Endothelial cell of umbilical vein (primary cell): ENCODE data around the gene GARIN5A. TPM values are rescaled to one million over a fixed set of nuclear protein-coding genes. Genes with fewer than 3 reads are reported as not detected.

Experiments used
- BruUV-seq: library from RNA; stranded (reverse); fragments of 400-500 nt; replicated peaks from 2 replicates; lab custom pipeline; 2021; lab: Mats Ljungman, UMichigan
- CTCF ChIA-PET: fragments of 300-600, 350-600 bp; sonication (Branson Sonifier 250); formaldehyde crosslinking; loops from one replicate; lab custom pipeline; 2021; ENCODE audit warnings: antibody characterized with exemption, inconsistent platforms; lab: Charles Lee
- POLR2A ChIA-PET: fragments of 300-600, 350-600 bp; sonication (Branson Sonifier 250); formaldehyde crosslinking; loops from one replicate; lab custom pipeline; 2021; ENCODE audit warnings: antibody characterized with exemption, inconsistent platforms; lab: Charles Lee
- DNase-seq: peaks from one replicate; pipeline ENCODE4 v3.0.0-alpha.2; 2011; ENCODE audit warnings: low read depth, low spot score
- FAIRE-seq: peaks from 2 replicates; lab custom pipeline; 2011; peaks lifted over from hg19 to GRCh38; lab: Jason Lieb, UNC
- H2AFZ ChIP-seq: 2 replicates; pipeline ENCODE4 v1.6.0; 2012; ENCODE audit warnings: low read depth, low read length, control low read depth, inconsistent platforms
- H3K27ac ChIP-seq: 2 replicates; pipeline ENCODE4 v1.5.1; 2011; ENCODE audit warnings: low read depth, mild to moderate bottlenecking, control low read depth, low read length, moderate library complexity; ENCODE audit not compliant: insufficient read depth
- H3K27me3 ChIP-seq, 2 experiments: 2 replicates each; pipeline versions ENCODE4 v1.6.0 to v1.6.1; 2011; ENCODE audit warnings: low read length in 2 of 2, mixed read lengths in 1 of 2; ENCODE audit not compliant: control insufficient read depth in 2 of 2, insufficient read depth in 2 of 2
- H3K36me3 ChIP-seq, 2 experiments: 2 replicates in 1 of 2; 3 replicates in 1 of 2; pipeline ENCODE4 v1.5.1; 2011; ENCODE audit warnings: low read length in 2 of 2, mild to moderate bottlenecking in 1 of 2, moderate library complexity in 1 of 2; ENCODE audit not compliant: control insufficient read depth in 2 of 2, insufficient read depth in 2 of 2; ENCODE audit errors: extremely low read depth in 1 of 2
- H3K4me1 ChIP-seq: 3 replicates; pipeline ENCODE4 v1.5.1; 2011; ENCODE audit warnings: mild to moderate bottlenecking, low read length; ENCODE audit not compliant: control insufficient read depth, insufficient read depth; ENCODE audit errors: extremely low read depth
- H3K4me2 ChIP-seq: 2 replicates; pipeline ENCODE4 v1.6.1; 2011; ENCODE audit warnings: low read length, control low read depth, mixed read lengths; ENCODE audit not compliant: insufficient read depth
- H3K4me3 ChIP-seq, 3 experiments: fragments of 200-600 bp in 1 of 3; sonication (generic), shearing (Covaris generic) in 1 of 3; replicated peaks in 1 of 3; 2 replicates each; pipeline ENCODE4 v1.5.1; 2011 to 2016; ENCODE audit warnings: control low read depth in 3 of 3, low read length in 3 of 3, mild to moderate bottlenecking in 2 of 3, inconsistent platforms in 1 of 3, low read depth in 1 of 3, moderate library complexity in 1 of 3; ENCODE audit not compliant: insufficient read depth in 1 of 3
- H3K79me2 ChIP-seq: 2 replicates; pipeline ENCODE4 v1.6.0; 2012; ENCODE audit warnings: low read length, inconsistent platforms; ENCODE audit not compliant: control insufficient read depth, insufficient read depth
- H3K9ac ChIP-seq: replicated peaks from 2 replicates; pipeline ENCODE3; 2011; ENCODE audit warnings: low read length, control low read depth; ENCODE audit not compliant: insufficient read depth; ENCODE audit errors: extremely low read depth
- H3K9me1 ChIP-seq: replicated peaks from 3 replicates; pipeline ENCODE4 v1.6.0; 2011; ENCODE audit warnings: mild to moderate bottlenecking, low read length; ENCODE audit not compliant: control insufficient read depth, insufficient read depth; ENCODE audit errors: extremely low read depth
- H3K9me3 ChIP-seq: replicated peaks from 2 replicates; pipeline ENCODE4 v1.5.1; 2012; ENCODE audit warnings: low read length, inconsistent platforms; ENCODE audit not compliant: control insufficient read depth, insufficient read depth
- H4K20me1 ChIP-seq: replicated peaks from 2 replicates; pipeline ENCODE3; 2011; ENCODE audit warnings: mild to moderate bottlenecking, low read length; ENCODE audit not compliant: control insufficient read depth, insufficient read depth; ENCODE audit errors: extremely low read depth
- EZH2 ChIP-seq: IDR thresholded peaks from 2 replicates; pipeline ENCODE4 v1.6.1; 2012; ENCODE audit warnings: borderline replicate concordance, low read depth, mild to moderate bottlenecking, moderate library complexity, low read length, inconsistent platforms; ENCODE audit not compliant: severe bottlenecking
- FOS ChIP-seq: IDR thresholded peaks from 2 replicates; pipeline ENCODE4 v1.6.1; 2011; ENCODE audit warnings: mild to moderate bottlenecking, low read length, moderate library complexity, borderline replicate concordance; ENCODE audit not compliant: insufficient read depth
- GATA2 ChIP-seq: IDR thresholded peaks from 2 replicates; pipeline ENCODE4 v1.7.0; 2011; ENCODE audit warnings: low read depth, mild to moderate bottlenecking, moderate library complexity, mixed read lengths, low read length; ENCODE audit not compliant: insufficient read length, insufficient read depth
- JUN ChIP-seq: IDR thresholded peaks from 2 replicates; pipeline ENCODE4 v1.6.1; 2011; ENCODE audit warnings: borderline replicate concordance, low read depth; ENCODE audit not compliant: insufficient read length, insufficient read depth
- MYC ChIP-seq: IDR thresholded peaks from one replicate; pipeline ENCODE4 v1.6.1; 2011; ENCODE audit warnings: mild to moderate bottlenecking, low read depth, low read length
- POLR2A ChIP-seq: IDR thresholded peaks from 2 replicates; pipeline ENCODE4 v1.6.1; 2012; ENCODE audit warnings: low read depth, mild to moderate bottlenecking, control low read depth, low read length
- POLR2AphosphoS5 ChIP-seq: IDR thresholded peaks from 2 replicates; pipeline ENCODE4 v1.6.1; 2012; ENCODE audit warnings: low read depth, mild to moderate bottlenecking, control low read depth, low read length, moderate library complexity; ENCODE audit not compliant: insufficient read depth
- dilution Hi-C: fragments of 300-500 bp; cut with MboI; formaldehyde crosslinking; loops from one replicate; pipeline ENCODE4 v1.15.0; 2019; ENCODE audit warnings: low sequenced_read_pairs; ENCODE audit not compliant: extremely low pct_ligation_motif_present
- intact Hi-C: fragments of 100-400 bp; cut with micrococcal nuclease; formaldehyde crosslinking; loops from one replicate; pipeline ENCODE4 v1.10.0; 2022
- polyA plus RNA-seq, 4 experiments: library from polyadenylated mRNA; depleted of rRNA in 3 of 4; stranded (reverse) in 3 of 4; unstranded in 1 of 4; fragments of >200 nt; gene quantifications; 2 replicates each; pipeline versions ENCODE4 v1.2.1 to v1.2.3, GENCODE V29; 2011 to 2012; ENCODE audit warnings: missing spikeins in 1 of 4
- total RNA-seq: library from RNA; stranded (reverse); gene quantifications from 2 replicates; pipeline ENCODE4 v1.2.3, GENCODE V29; 2021
- TF ChIP-seq, protein P1 (sequence below), 2 donors: IDR thresholded peaks; 1 replicate in 1 of 2; 2 replicates in 1 of 2; pipeline ENCODE4 v1.5.1; 2011; ENCODE audit warnings: low read length in 2 of 2, mild to moderate bottlenecking in 2 of 2, moderate library complexity in 2 of 2, control low read depth in 1 of 2, inconsistent platforms in 1 of 2, low read depth in 1 of 2; ENCODE audit not compliant: insufficient read depth in 1 of 2; ENCODE audit errors: extremely low read depth in 1 of 2
- TF ChIP-seq, protein P2 (sequence below): IDR thresholded peaks from 2 replicates; pipeline ENCODE4 v1.6.1; 2011; ENCODE audit not compliant: insufficient read depth, insufficient read length

GARIN5A gene
- total and polyA plus RNA-seq, 2 donors (not counting 3 experiments of a cell fraction or from before 2014, with no cell fraction given), result 0.44 to 0.76 TPM

GRCh38 chr19:50427318-50427925, 49.2 kb downstream of the GARIN5A start:
- no peak for DNase-seq
- H3K36me3 ChIP-seq, result no peaks in the 10 kb centered on the region
- H4K20me1 ChIP-seq, result no peaks in the 10 kb centered on the region
- no peak overlapping the region for H3K9ac ChIP-seq
- dilution Hi-C loops, result no loop called here
- H3K4me1 ChIP-seq, result peaks cover 6% of the 10 kb centered on the region
- H3K9me3 ChIP-seq, result no peaks in the 10 kb centered on the region
- H3K27ac ChIP-seq, result no peak overlapping the region
- H3K27me3 ChIP-seq, result peaks cover 2 to 11% of the 10 kb centered on the region in 2 experiments
- H2AFZ ChIP-seq, result no peak overlapping the region
- no TSS peak for BruUV-seq
- no peak overlapping the region for H3K4me2 ChIP-seq
- no peak overlapping the region for H3K4me3 ChIP-seq
- no peaks in the 10 kb centered on the region for H3K9me1 ChIP-seq
- no peaks in the 10 kb centered on the region for H3K79me2 ChIP-seq
- TF ChIP-seq MYC, result no peak
- no peak for TF ChIP-seq GATA2
- TF ChIP-seq POLR2AphosphoS5, result no peak
- TF ChIP-seq EZH2, result no peak
- TF ChIP-seq POLR2A, result no peak
- no peak for TF ChIP-seq FOS
- TF ChIP-seq, protein P1, sequence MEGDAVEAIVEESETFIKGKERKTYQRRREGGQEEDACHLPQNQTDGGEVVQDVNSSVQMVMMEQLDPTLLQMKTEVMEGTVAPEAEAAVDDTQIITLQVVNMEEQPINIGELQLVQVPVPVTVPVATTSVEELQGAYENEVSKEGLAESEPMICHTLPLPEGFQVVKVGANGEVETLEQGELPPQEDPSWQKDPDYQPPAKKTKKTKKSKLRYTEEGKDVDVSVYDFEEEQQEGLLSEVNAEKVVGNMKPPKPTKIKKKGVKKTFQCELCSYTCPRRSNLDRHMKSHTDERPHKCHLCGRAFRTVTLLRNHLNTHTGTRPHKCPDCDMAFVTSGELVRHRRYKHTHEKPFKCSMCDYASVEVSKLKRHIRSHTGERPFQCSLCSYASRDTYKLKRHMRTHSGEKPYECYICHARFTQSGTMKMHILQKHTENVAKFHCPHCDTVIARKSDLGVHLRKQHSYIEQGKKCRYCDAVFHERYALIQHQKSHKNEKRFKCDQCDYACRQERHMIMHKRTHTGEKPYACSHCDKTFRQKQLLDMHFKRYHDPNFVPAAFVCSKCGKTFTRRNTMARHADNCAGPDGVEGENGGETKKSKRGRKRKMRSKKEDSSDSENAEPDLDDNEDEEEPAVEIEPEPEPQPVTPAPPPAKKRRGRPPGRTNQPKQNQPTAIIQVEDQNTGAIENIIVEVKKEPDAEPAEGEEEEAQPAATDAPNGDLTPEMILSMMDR (IDR thresholded peaks at IDR 0.05; ENCODE audit: extremely low read depth in 1 of 2, insufficient read depth in 1 of 2, low read depth in 1 of 2, low read length in 2 of 2), result no peak
- TF ChIP-seq, protein P2, sequence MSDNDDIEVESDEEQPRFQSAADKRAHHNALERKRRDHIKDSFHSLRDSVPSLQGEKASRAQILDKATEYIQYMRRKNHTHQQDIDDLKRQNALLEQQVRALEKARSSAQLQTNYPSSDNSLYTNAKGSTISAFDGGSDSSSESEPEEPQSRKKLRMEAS, result no peak
- TF ChIP-seq JUN, result no peak
- CTCF ChIA-PET, result interaction anchor here (1.3 kb wide), 1 partner anchor 58 kb away, joined by 9 read pairs; no protein-coding TSS in a partner anchor
- POLR2A ChIA-PET, result interaction anchor here (0.6 to 0.7 kb wide), 2 partner anchors 41 to 280 kb away, joined by 3 to 9 read pairs; no protein-coding TSS in a partner anchor
- intact Hi-C loops, result no loop called here
- no peak for FAIRE-seq
